Activated B cell treated with CpG ODN at 0.5 μM for 24 hours (primary cell): ENCODE measurements around the gene CDK14. TPM values are rescaled to one million over a fixed set of nuclear protein-coding genes. Genes with fewer than 3 reads are reported as not detected.

Source experiments
- ATAC-seq: fragments of 200-7000 bp; cut with Tn5 transposase; one replicate; pipeline ENCODE4 v1.10.0; 2021; ENCODE audit warnings: low read depth, mild to moderate bottlenecking, moderate library complexity
- CTCF ChIA-PET: fragments of 350-600 bp; sonication (Branson Sonifier 250); formaldehyde crosslinking; loops from one replicate; lab custom pipeline; 2021; ENCODE audit warnings: antibody characterized with exemption; lab: Charles Lee
- POLR2A ChIA-PET: fragments of 350-600 bp; sonication (Branson Sonifier 250); formaldehyde crosslinking; loops from one replicate; lab custom pipeline; 2021; ENCODE audit warnings: antibody characterized with exemption; lab: Charles Lee
- DNase-seq: peaks from one replicate; pipeline ENCODE4 v3.0.0; 2022
- H3K27ac Mint-ChIP-seq: one replicate; pipeline ENCODE4 v1.8.0; 2020; ENCODE audit warnings: mixed read lengths
- H3K27me3 Mint-ChIP-seq: one replicate; pipeline ENCODE4 v1.8.0; 2021; ENCODE audit warnings: mixed read lengths
- H3K36me3 Mint-ChIP-seq: one replicate; pipeline ENCODE4 v1.8.0; 2021; ENCODE audit warnings: low read depth, mixed read lengths
- H3K4me1 Mint-ChIP-seq: one replicate; pipeline ENCODE4 v1.8.0; 2021; ENCODE audit warnings: mixed read lengths
- H3K4me3 Mint-ChIP-seq: one replicate; pipeline ENCODE4 v1.8.0; 2020; ENCODE audit warnings: mild to moderate bottlenecking, mixed read lengths
- H3K9me3 Mint-ChIP-seq: one replicate; pipeline ENCODE4 v1.8.0; 2020; ENCODE audit warnings: mixed read lengths
- CTCF ChIP-seq: fragments of 200-600 bp; IDR thresholded peaks from one replicate; pipeline ENCODE4 v1.8.0; 2022; ENCODE audit warnings: antibody characterized with exemption, mild to moderate bottlenecking
- intact Hi-C: fragments of 100-400 bp; cut with micrococcal nuclease; formaldehyde crosslinking; loops from one replicate; pipeline ENCODE4 v1.15.1; 2024
- total RNA-seq: library from RNA; stranded (reverse); gene quantifications from 2 replicates; pipeline ENCODE4 v1.2.3, GENCODE V29; 2022

The CDK14 gene
- total RNA-seq, 1 donor from 2014 or later: 140 TPM

- Mint-ChIP-seq H3K4me1 (peaks cover 15% of the 10 kb centered on the region), H3K27ac (peak overlapping the region; percentile 2), H3K9me3 (no peaks in the 10 kb centered on the region), H3K4me3 (no peak overlapping the region), H3K36me3 (peaks cover 17% of the 10 kb centered on the region), H3K27me3 (no peaks in the 10 kb centered on the region)
- ATAC-seq (no peak), DNase-seq (no peak)
- CTCF ChIA-PET: no interaction called here
- TF ChIP-seq CTCF: no peak
- intact Hi-C loops: no loop called here
- POLR2A ChIA-PET: no interaction called here
Measured at GRCh38 chr7:90856351-90857070, 260.4 kb downstream of the CDK14 start.

GRCh38 chr7:90857603-90858002 is 261.5 kb downstream of the CDK14 start:
- ChIA-PET CTCF (no interaction called here), POLR2A (no interaction called here)
- peaks cover 18% of the 10 kb centered on the region for H3K36me3 Mint-ChIP-seq
- intact Hi-C loops: no loop called here
- ATAC-seq: no peak
- DNase-seq: no peak
- TF ChIP-seq CTCF: no peak
- no peak overlapping the region for H3K4me3 Mint-ChIP-seq
- H3K27me3 Mint-ChIP-seq: no peaks in the 10 kb centered on the region
- H3K4me1 Mint-ChIP-seq: peaks cover 13% of the 10 kb centered on the region
- no peaks in the 10 kb centered on the region for H3K9me3 Mint-ChIP-seq
- H3K27ac Mint-ChIP-seq: no peak overlapping the region

GRCh38 chr7:90858546-90858945 is 262.4 kb downstream of the CDK14 start:
- ChIA-PET CTCF (no interaction called here), POLR2A (no interaction called here)
- ATAC-seq (no peak), DNase-seq (no peak)
- Mint-ChIP-seq H3K27me3 (no peaks in the 10 kb centered on the region), H3K4me1 (peaks cover 13% of the 10 kb centered on the region), H3K9me3 (no peaks in the 10 kb centered on the region), H3K27ac (no peak overlapping the region), H3K36me3 (peaks cover 16% of the 10 kb centered on the region), H3K4me3 (no peak overlapping the region)
- intact Hi-C loops: no loop called here
- TF ChIP-seq CTCF: no peak

- DNase-seq (no peak), ATAC-seq (no peak)
- intact Hi-C loops: no loop called here
- Mint-ChIP-seq H3K4me1 (peaks cover 13% of the 10 kb centered on the region), H3K9me3 (no peaks in the 10 kb centered on the region), H3K4me3 (no peak overlapping the region), H3K27ac (no peak overlapping the region), H3K27me3 (no peaks in the 10 kb centered on the region), H3K36me3 (peaks cover 18% of the 10 kb centered on the region)
- no peak for TF ChIP-seq CTCF
- POLR2A ChIA-PET: no interaction called here
- CTCF ChIA-PET: no interaction called here
Measured at GRCh38 chr7:90859521-90859920, 263.4 kb downstream of the CDK14 start.

- peaks cover 2% of the 10 kb centered on the region for H3K4me1 Mint-ChIP-seq
- POLR2A ChIA-PET: no interaction called here
- DNase-seq (no peak), ATAC-seq (no peak)
- no peak for TF ChIP-seq CTCF
- CTCF ChIA-PET: no interaction called here
- no peak overlapping the region for H3K4me3 Mint-ChIP-seq
- intact Hi-C loops: no loop called here
- peaks cover 33% of the 10 kb centered on the region for H3K36me3 Mint-ChIP-seq
- H3K9me3 Mint-ChIP-seq: peaks cover 1% of the 10 kb centered on the region
- no peaks in the 10 kb centered on the region for H3K27me3 Mint-ChIP-seq
- H3K27ac Mint-ChIP-seq: no peak overlapping the region
Measured at GRCh38 chr7:90864088-90864487, 268.0 kb downstream of the CDK14 start.
